ENCODE measurements around the gene ADCY4.
"Not testable (repeated sequence)": the region's sequence is repeated elsewhere in the genome, so short reads cannot be mapped to it uniquely, and the experiment has no call there.

The ADCY4 gene

GRCh38 chr14:24366721-24367513 is 32.0 kb upstream of the ADCY4 start:
- DNase-seq = peak; percentile 33 to 41

DNA sequence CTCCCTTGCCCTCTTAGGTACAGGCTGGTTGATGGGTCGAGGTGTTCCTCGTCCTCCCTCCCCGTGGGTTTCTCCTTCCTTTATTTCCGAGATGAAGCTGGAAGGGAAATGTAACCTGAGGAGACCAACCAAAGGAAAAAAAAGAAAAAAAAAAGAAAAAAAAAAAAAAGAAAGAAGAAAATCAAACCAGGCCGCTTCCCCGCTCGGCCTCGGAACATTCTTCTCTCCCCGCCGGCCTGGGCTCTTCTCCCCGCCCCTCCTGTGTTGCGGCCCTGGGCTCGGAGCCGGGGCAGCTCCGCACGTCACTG is 31.5 kb upstream of the ADCY4 start:
- DNase-seq = no peak

DNA sequence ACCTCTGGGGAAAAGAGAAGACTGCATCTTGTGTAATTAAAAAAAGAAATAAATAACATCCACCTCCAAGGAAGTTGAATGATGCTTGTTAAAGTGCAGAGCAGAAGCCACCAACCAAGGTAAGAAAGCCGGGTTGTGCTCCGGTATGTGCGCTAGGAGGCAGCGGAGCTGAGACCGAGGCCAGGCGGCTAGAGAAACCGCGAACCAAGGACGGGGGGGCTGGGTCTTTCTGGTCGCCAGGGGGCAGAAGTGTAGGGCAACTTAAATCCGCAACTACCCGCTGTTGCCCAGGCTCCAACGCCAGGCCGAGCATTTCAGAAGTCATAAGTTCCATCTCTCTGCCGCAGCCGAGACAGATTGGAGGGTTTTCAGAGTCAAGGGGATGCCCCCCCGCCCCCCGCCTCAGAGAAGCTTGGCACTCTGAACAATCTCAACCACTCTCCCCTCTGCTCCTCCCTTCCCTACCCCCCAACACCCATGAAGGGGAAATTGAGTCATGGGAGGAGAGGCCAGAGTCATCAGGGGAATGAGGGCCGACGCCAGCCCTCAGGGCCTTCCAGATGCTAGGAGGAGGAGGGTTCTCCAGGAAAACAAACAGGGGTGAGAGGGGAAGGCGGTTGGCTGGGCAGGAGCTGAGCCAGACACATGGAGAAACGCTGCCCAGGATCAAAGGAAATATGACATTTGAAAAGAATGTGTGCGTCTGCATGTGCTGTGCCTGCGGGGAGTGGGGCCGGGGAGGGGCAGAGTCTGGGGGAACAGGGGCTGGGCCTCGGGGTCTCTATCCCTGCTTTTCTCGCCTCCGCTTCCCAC is 30.9 kb upstream of the ADCY4 start:
- DNase-seq = peak; percentile 62 to 76

GRCh38 chr14:24364841-24365240 is 30.0 kb upstream of the ADCY4 start:
- DNase-seq = no peak

GRCh38 chr14:24363401-24363800 is 28.5 kb upstream of the ADCY4 start:
- DNase-seq = no peak

GRCh38 chr14:24362241-24362960 is 27.5 kb upstream of the ADCY4 start:
- no peak for DNase-seq

DNA sequence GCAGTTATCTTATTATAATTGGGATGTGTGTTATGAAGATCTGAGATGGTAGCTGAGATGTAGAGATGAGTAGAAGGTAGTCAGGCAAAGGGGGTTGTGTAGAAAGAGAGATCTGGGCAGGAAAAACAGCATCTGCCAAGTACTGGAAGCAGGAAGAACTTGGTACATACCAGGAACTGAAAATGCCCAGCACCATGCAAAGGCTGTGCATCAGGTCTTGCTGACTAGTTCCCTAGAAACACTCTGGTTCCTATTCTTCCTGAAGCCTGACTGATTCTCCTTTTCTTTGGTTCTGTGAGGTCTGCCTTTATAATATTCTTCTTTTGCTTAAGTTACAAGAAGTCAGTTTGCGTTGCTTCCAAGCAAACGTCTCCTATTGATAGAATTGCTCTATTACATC is 26.5 kb upstream of the ADCY4 start:
- no peak for DNase-seq

DNA sequence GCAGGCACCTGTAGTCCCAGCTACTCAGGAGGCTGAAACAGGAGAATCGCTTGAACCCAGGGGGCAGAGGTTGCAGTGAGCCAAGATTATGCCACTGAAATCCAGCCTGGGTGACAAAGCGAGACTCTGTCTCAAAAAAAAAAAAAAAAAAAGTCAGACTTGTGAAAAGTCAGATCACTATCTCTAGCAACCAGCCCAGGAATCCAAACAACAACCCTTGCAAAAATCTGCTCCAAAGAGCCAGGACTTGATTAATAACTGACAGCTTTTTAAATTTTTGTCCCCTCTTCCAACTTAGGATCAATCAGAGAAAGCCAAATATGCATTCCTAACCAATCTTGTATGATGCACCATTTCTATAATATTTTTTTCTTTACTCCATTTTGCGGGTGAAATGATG is 25.4 kb upstream of the ADCY4 start:
- no peak for DNase-seq

DNA sequence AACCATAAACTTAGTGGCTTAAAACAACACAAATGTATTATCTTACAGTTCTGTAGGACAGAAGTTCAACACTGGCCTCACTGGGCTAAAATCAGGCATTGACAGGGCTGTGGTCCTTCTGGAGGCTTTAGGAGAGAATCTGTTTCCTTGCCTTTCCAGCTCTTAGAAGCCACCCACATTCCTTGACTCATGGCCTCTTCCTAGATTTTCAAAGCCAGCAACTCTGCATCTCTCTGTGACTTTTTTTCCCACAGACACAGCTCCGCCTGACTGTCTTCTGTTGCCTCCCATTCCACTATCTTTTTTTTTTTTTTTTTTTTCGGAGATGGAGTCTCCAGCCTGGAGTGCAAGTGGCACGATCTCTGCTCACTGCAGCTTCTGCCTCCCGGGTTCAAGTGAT is 21.3 kb upstream of the ADCY4 start:
- no peak for DNase-seq

- DNase-seq = no peak
Measured at GRCh38 chr14:24355009-24355408, 20.1 kb upstream of the ADCY4 start.

DNA sequence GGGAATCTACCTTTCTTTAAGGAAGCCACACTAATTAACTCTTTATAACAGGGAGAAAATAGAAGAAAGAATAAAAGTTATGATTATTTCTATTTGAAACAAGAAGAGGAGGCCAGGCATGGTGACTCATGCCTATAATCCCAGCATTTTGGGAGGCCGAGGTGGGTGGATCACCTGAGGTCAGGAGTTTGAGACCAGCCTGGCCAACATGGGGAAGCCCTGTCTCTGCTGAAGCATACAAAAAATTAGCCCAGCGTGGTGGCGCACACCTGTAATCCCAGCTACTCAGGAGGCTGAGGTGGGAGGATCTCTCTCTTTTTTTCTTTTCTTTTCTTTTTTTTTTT is 19.6 kb upstream of the ADCY4 start:
- not testable (repeated sequence) for DNase-seq

- no peak for DNase-seq
Measured at GRCh38 chr14:24353559-24354481, 18.9 kb upstream of the ADCY4 start.

- no peak for DNase-seq
Measured at GRCh38 chr14:24351517-24351916, 16.6 kb upstream of the ADCY4 start.

DNA sequence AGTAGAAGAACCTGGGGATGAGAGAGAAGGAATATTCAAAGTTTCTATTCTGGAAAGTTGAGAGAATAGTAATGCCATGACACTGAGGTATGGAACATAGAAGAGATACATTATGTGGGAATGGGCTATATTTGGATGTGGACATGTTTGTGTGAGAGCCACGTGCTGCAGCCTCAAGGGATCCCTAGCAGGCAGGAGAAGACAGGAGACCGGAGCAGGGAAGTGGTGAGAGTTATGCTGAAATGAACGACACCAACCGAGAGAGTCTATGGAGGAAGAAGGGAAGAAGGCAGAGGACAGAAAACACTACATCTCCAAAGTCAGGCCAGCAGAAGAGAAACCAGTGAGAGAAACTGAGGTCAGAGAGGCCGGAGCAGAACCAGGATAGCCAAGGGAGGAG is 14.9 kb upstream of the ADCY4 start:
- DNase-seq = no peak

DNA sequence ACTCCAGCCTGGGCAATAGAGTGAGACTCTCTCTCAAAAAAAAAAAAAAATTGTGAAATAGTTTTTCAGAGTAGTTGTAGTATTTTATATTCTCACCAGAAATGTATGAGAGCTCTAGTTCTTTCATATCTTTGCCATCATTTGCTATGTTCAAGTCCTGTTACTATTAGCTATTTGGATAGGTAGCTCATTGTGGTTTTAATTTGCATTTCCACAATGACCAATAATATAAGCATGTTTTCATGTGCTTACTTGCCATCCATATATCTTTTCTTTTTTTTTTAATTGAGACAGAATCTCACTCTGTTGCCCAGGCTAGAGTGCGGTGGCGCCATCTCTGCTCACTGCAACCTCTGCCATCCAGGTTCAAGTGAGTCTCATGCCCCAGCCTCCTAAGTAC is 13.3 kb upstream of the ADCY4 start:
- DNase-seq = no peak

- DNase-seq = no peak
Measured at GRCh38 chr14:24347134-24347533, 12.3 kb upstream of the ADCY4 start.

DNA sequence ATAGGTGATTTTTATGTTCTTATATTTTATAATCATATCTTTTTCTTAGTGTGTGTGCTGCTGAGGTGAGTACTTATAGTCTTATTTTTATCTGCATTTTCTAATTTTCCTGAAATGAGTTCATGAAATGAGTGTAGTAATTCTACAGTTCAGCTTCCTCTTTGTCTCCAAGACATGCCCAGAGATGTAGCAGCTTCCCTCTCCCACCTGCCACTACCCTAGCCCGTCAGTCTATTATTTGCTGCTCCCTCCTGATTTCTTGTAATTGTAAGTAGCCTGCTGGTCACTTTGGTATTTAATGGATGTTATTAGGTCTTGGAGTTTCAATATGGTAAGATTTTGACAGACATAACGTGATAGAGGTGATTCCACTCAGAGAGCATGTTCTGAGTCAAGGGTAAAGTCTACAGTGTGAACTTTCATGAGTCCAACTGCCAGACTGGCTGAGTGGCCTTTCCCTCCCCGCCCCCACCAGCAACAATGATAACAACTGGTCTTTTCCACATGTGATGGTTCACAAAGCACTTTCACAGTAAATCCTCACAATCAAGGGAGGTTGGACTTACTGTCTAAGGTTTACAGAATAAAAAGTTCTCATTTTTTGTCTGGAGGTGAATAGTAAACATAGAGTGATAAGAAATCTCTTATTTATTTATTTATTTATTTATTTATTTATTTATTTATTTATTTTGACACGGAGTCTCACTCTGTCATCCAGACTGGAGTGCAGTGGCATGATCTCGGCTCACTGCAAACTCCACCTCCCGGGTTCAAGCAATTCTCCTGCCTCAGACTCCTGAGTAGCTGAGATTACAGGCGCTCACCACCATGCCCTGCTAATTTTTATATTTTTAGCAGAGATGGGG is 9.2 kb upstream of the ADCY4 start:
- no peak for DNase-seq

DNA sequence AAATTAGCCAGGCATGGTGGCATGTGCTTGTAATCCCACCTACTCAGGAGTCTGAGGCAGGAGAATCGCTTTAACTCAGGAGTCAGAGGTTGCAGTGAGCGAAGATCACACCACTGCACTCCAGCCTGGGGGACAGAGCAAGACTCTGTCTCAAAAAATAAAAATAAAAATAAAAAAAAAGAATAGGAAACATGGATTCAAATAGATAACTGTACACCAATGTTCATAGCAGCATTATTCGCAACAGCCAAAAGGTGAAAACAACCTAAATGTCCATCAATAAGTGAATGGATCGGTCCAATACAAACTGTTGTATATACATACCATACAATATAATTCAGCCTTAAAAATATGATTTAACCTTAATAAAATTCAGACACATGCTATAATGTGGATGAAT is 8.0 kb upstream of the ADCY4 start:
- no peak for DNase-seq

DNA sequence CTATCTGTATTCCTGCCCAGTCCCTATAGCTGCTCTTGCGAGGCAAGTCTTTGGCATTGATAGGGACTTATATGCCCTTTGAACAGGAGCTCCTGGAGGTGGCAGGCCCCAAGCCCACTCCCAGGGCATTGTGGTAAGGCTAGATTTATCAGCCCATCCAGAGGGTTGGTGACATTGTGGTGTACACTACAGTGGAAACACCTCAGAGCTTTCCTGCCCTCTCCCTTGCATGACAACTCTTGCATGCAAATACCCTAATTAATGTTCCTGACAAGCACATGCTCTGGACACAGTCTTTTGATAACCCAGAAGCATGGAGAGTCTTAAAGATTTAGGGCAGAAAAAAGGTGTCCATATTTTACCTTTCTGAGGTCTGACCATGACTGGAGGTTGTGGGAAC is 5.7 kb upstream of the ADCY4 start:
- no peak for DNase-seq

DNA sequence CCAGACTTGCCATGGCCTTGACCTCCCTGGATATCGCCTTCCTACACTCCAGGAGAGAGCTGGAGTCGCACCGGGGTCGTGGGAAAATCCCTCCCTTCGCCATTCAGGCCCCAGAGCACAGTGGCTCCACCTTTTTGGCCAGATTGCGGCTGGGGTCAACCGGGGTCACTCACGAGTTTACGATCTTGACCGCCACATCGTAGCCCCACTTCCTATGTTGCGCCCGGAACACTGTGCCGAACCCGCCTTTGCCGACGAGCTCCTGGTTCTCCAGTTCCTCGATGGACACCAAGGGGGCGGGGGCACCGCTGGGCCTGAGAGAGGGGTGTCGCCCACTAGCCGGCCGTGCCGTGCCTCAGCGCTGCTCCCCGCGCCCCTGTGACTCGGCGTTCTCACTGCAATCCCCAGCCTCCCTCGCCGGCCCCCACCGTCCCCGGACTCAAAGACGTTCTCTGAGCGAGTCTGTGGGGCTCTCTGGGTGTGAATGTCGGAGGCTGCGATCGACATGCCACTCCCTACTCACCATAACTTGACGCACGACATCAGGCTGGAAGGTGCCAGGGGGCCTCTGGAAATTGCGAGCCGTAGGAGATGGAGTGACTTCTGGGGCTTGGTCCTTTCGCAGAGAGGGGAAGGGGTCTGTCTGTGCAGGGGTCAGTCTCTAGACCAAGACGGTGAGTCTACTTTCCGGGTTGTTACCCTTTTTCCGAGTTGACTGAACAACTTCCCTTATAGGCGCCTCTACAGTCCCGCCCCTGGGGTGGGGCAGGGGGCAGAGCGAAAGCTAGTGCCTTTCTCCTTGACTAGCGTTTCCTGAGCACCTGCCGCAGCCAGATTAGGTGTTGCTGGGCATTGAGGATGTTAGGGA is 4.6 kb upstream of the ADCY4 start, which contains the start of gene RIPK3:
RIPK3 (minus strand) TSS at position 708 of the 868 bp plus-strand sequence; CDS start at position 543, 165 bp downstream.
- peak; percentile 75 to 80 for DNase-seq

DNA sequence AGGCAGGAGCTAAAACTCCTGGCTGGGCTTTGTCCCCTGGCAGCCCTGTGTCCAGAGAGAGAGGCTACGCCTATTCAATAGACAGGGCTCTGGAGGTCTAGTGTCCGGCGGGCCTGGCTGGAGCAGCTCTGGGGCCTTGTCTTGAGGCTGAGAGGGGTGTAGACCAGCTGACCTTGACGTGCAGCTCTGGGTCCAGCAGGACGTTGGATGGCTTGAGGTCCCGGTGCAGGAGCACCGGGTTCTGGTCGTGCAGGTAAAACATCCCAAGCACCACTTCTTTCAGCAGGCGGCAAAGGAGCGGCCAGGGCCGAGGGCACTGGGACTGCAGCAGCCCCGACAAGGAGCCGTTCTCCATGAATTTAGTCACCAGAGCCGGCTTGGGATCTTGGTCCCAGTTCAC is 4.0 kb upstream of the ADCY4 start:
- no peak for DNase-seq
